22Rv1 (cell line): Measurements from ENCODE around the gene CENPV.

Experiments used
- H3K27ac ChIP-seq: fragments of 450-650 bp; 2 replicates; pipeline ENCODE4 v1.5.1; 2017
- ZFX ChIP-seq: fragments of 450-650 bp; IDR thresholded peaks from 2 replicates; pipeline ENCODE4 v1.6.1; 2017; ENCODE audit warnings: antibody characterized with exemption, borderline replicate concordance
- TF ChIP-seq, protein P1 (sequence below): fragments of 450-650 bp; IDR thresholded peaks from 2 replicates; pipeline ENCODE4 v1.5.1; 2017; ENCODE audit warnings: mild to moderate bottlenecking

The CENPV gene

DNA sequence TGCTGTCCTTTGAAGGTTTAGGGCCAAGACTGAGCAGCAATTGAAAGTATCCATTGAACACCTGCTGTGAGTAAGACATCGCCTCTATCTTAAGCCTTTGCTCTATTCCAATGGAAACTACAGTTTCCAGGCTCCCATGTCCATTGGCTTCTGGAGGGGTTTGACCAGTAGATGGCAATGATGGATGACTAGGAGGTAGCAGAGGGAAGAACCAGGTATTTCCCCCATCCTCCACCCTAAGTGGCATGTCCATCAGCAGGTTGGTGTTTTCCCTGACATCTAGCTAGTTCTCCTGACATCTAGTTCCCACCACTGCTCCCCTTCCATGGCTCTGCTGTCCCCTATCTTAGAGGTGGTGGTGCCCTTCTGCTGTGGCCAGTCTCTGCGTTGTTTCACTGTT lies 58.7 kb downstream of the CENPV start:
- no peak overlapping the region for H3K27ac ChIP-seq

DNA sequence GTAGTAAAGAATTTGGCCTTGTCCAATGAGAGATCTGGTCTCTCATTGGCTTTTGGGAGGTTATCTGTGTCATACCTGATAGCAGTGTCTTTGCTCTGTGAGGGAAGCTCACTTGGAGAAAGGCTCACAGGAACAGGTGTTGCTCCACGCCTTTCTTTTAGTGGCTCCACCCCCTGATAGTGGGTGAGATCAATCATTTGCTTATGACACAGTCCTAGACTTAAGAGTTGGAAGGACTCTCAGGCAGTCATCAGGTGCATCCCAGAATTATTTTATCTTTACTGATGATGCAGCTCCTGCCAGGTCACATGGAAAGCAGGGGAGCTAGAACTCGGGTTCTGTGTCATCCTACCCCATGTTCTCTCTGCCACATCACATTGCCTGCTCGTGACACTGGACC lies 59.3 kb downstream of the CENPV start:
- TF ChIP-seq ZFX: no peak
- TF ChIP-seq, protein P1, sequence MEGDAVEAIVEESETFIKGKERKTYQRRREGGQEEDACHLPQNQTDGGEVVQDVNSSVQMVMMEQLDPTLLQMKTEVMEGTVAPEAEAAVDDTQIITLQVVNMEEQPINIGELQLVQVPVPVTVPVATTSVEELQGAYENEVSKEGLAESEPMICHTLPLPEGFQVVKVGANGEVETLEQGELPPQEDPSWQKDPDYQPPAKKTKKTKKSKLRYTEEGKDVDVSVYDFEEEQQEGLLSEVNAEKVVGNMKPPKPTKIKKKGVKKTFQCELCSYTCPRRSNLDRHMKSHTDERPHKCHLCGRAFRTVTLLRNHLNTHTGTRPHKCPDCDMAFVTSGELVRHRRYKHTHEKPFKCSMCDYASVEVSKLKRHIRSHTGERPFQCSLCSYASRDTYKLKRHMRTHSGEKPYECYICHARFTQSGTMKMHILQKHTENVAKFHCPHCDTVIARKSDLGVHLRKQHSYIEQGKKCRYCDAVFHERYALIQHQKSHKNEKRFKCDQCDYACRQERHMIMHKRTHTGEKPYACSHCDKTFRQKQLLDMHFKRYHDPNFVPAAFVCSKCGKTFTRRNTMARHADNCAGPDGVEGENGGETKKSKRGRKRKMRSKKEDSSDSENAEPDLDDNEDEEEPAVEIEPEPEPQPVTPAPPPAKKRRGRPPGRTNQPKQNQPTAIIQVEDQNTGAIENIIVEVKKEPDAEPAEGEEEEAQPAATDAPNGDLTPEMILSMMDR: no peak
- H3K27ac ChIP-seq: no peak overlapping the region

More for the DNA sequence above, 58.7 kb downstream of the CENPV start:
- TF ChIP-seq, protein P1: no peak
- no peak for TF ChIP-seq ZFX
